Mesendoderm (in vitro differentiated cells): ENCODE data around the gene LRIG2.
"Not testable (repeated sequence)": the region's sequence is repeated elsewhere in the genome, so short reads cannot be mapped to it uniquely, and the experiment has no call there.

Experiments
- DNase-seq: peaks from one replicate; pipeline ENCODE4 v3.0.0; 2013
- H2AK5ac ChIP-seq: 2 replicates; pipeline ENCODE4 v1.6.1; 2013; ENCODE audit warnings: low read length, inconsistent platforms
- H2BK120ac ChIP-seq: 2 replicates; pipeline ENCODE4 v1.6.1; 2013; ENCODE audit warnings: low read depth, mild to moderate bottlenecking, low read length, moderate library complexity, mixed read lengths
- H2BK15ac ChIP-seq: replicated peaks from 2 replicates; pipeline ENCODE4 v1.6.1; 2013; ENCODE audit warnings: low read depth, mild to moderate bottlenecking, moderate library complexity
- H2BK5ac ChIP-seq: 2 replicates; pipeline ENCODE4 v1.6.1; 2013; ENCODE audit warnings: low read length, inconsistent platforms
- H3K18ac ChIP-seq: 2 replicates; pipeline ENCODE4 v1.6.1; 2013; ENCODE audit warnings: mild to moderate bottlenecking, low read length, mixed read lengths
- H3K23ac ChIP-seq: one replicate; pipeline ENCODE4 v1.6.1; 2013; ENCODE audit warnings: low read length
- H3K27ac ChIP-seq: 2 replicates; pipeline ENCODE4 v1.5.1; 2013; ENCODE audit warnings: low read depth, mild to moderate bottlenecking, inconsistent platforms, low read length, moderate library complexity
- H3K27me3 ChIP-seq: 2 replicates; pipeline ENCODE4 v1.6.1; 2013; ENCODE audit warnings: low read length, control low read depth, mild to moderate bottlenecking, inconsistent platforms; ENCODE audit not compliant: insufficient read depth, poor library complexity
- H3K36me3 ChIP-seq: 2 replicates; pipeline ENCODE4 v1.6.1; 2013; ENCODE audit warnings: low read length, inconsistent platforms; ENCODE audit not compliant: control insufficient read depth, insufficient read depth
- H3K4ac ChIP-seq: one replicate; pipeline ENCODE4 v1.6.1; 2013; ENCODE audit warnings: low read depth, mild to moderate bottlenecking, low read length, moderate library complexity
- H3K4me1 ChIP-seq: 2 replicates; pipeline ENCODE4 v1.6.1; 2013; ENCODE audit warnings: low read depth, low read length, inconsistent platforms; ENCODE audit not compliant: control insufficient read depth
- H3K4me2 ChIP-seq: 2 replicates; pipeline ENCODE4 v1.6.1; 2013; ENCODE audit warnings: low read length
- H3K4me3 ChIP-seq: 2 replicates; pipeline ENCODE4 v1.5.1; 2013; ENCODE audit warnings: mild to moderate bottlenecking, low read length
- H3K56ac ChIP-seq: one replicate; pipeline ENCODE4 v1.6.1; 2013; ENCODE audit warnings: low read length
- H3K79me1 ChIP-seq: 2 replicates; pipeline ENCODE4 v1.6.1; 2013; ENCODE audit warnings: low read length, inconsistent platforms
- H3K79me2 ChIP-seq: 2 replicates; pipeline ENCODE4 v1.6.1; 2013; ENCODE audit warnings: mild to moderate bottlenecking, low read length; ENCODE audit not compliant: control insufficient read depth, insufficient read depth
- H3K9ac ChIP-seq: 2 replicates; pipeline ENCODE4 v1.6.1; 2013; ENCODE audit warnings: low read length, inconsistent platforms
- H4K5ac ChIP-seq: one replicate; pipeline ENCODE4 v1.6.1; 2013; ENCODE audit warnings: low read length
- H4K8ac ChIP-seq: one replicate; pipeline ENCODE4 v1.6.1; 2013; ENCODE audit warnings: low read depth, mild to moderate bottlenecking, control low read depth, low read length, moderate library complexity
- WGBS: extraction: QIAGEN DNeasy Blood & Tissue Kit; methylation state at CpG from one replicate; pipeline ENCODE4 v1.1.7; 2013; ENCODE audit warnings: low lambda C conversion rate, missing lambda C conversion rate; ENCODE audit not compliant: insufficient coverage; ENCODE audit errors: extremely low coverage; 5-methylcytosine and 5-hydroxymethylcytosine counted together

Gene LRIG2

DNA sequence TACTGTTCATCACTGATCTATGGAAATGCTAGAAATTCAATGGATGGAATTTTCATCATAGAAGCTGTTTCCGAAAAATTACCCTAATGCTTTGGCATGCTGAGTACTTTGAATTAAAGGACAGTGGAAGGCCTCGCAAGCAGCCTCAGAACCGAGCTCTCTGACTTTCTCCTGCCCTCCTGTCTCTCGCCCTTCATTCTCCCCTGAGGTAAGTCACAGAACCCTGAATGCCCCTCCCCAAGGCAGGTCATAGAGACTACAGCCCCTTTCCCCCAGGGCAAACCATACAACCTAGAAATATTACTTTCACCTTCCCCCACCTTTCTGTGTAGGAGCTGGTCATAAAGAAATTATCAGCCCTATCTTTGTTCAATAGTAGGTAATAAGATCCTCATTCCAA lies 74.8 kb downstream of the LRIG2 start:
- no peak overlapping the region for H4K8ac ChIP-seq
- WGBS = no CpG with 5 or more reads among the region's 4 CpGs
- H3K4me2 ChIP-seq = no peak overlapping the region
- H2BK5ac ChIP-seq = no peak overlapping the region
- peaks cover 6% of the 10 kb centered on the region for H3K4me1 ChIP-seq
- H3K56ac ChIP-seq = no peak overlapping the region
- DNase-seq = peak; percentile 23
- no peak overlapping the region for H3K23ac ChIP-seq
- no peaks in the 10 kb centered on the region for H3K79me2 ChIP-seq
- H3K36me3 ChIP-seq = no peaks in the 10 kb centered on the region
- H4K5ac ChIP-seq = no peak overlapping the region
- H3K9ac ChIP-seq = no peak overlapping the region
- no peak overlapping the region for H3K4ac ChIP-seq
- H2BK15ac ChIP-seq = no peak overlapping the region
- no peak overlapping the region for H3K18ac ChIP-seq
- no peaks in the 10 kb centered on the region for H3K27me3 ChIP-seq
- no peak overlapping the region for H2BK120ac ChIP-seq
- H3K27ac ChIP-seq = no peak overlapping the region
- H3K79me1 ChIP-seq = no peaks in the 10 kb centered on the region
- H3K4me3 ChIP-seq = no peak overlapping the region
- H2AK5ac ChIP-seq = no peak overlapping the region

GRCh38 chr1:113150494-113150893 lies 77.5 kb downstream of the LRIG2 start:
- not testable (repeated sequence) for H3K4me3 ChIP-seq, H3K27ac ChIP-seq
- no CpG with 5 or more reads among the region's 4 CpGs for WGBS

DNA sequence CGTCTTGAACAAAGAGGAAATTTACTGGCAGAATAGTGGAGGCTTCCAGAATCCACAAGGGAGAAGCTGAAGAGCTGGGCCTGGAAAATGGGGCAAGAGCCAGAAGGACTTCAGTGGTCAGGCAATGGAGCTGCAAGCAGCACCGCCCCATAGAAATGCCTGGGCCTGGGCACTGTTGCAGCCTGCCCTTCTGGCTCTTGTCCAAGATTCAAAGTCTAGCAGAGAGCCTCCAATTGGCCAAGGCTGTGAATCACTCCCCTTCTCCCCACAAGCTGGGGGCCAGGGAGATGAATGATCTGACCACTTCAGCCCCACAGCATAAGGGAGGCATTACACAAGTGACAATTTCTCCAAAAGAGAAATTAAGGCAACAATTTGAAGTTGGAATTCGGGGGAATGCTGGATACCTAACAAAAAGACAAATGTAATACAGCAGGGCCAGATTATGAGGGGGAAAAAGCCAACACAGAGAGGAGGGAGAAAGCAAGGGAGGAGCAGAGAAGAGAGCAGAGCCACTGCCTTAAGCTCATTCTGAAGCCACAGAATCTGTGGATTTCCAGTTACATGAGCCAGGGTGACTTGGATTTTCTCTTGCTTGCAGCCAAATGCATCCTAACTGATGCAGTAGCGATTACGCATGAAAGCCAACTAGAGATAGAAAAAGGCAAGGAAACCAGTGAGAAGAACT lies 80.3 kb downstream of the LRIG2 start:
- Histone ChIP-seq H3K4me1 (peaks cover 2% of the 10 kb centered on the region), H3K27ac (no peak overlapping the region), H3K9ac (no peak overlapping the region), H3K36me3 (no peaks in the 10 kb centered on the region), H3K56ac (no peak overlapping the region), H2BK120ac (no peak overlapping the region), H3K27me3 (no peaks in the 10 kb centered on the region), H3K23ac (no peak overlapping the region), H3K79me2 (no peaks in the 10 kb centered on the region), H3K79me1 (no peaks in the 10 kb centered on the region), H2BK15ac (no peak overlapping the region), H2BK5ac (no peak overlapping the region), H3K18ac (no peak overlapping the region), H4K8ac (no peak overlapping the region), H3K4me2 (no peak overlapping the region), H3K4ac (peak overlapping the region; percentile 73), H4K5ac (no peak overlapping the region), H2AK5ac (no peak overlapping the region), H3K4me3 (no peak overlapping the region)
- no CpG with 5 or more reads among the region's 5 CpGs for WGBS
- no peak for DNase-seq

More at GRCh38 chr1:113150494-113150893, 77.5 kb downstream of the LRIG2 start:
- not testable (repeated sequence) for H3K79me2 ChIP-seq, H2BK15ac ChIP-seq, H2AK5ac ChIP-seq, H4K8ac ChIP-seq, H3K4me1 ChIP-seq, H3K79me1 ChIP-seq, H2BK120ac ChIP-seq, H3K36me3 ChIP-seq, H3K9ac ChIP-seq, H2BK5ac ChIP-seq, H3K4me2 ChIP-seq, DNase-seq, H3K56ac ChIP-seq, H4K5ac ChIP-seq, H3K4ac ChIP-seq, H3K23ac ChIP-seq, H3K27me3 ChIP-seq, H3K18ac ChIP-seq

- no peak overlapping the region for H3K18ac ChIP-seq
- H2BK15ac ChIP-seq = no peak overlapping the region
- no peaks in the 10 kb centered on the region for H3K4me1 ChIP-seq
- H4K5ac ChIP-seq = no peak overlapping the region
- H3K27me3 ChIP-seq = no peaks in the 10 kb centered on the region
- no CpG with 5 or more reads among the region's 1 CpG for WGBS
- no peak overlapping the region for H3K4me3 ChIP-seq
- no peaks in the 10 kb centered on the region for H3K79me2 ChIP-seq
- H2BK5ac ChIP-seq = no peak overlapping the region
- no peak for DNase-seq
- H3K56ac ChIP-seq = no peak overlapping the region
- H3K4me2 ChIP-seq = no peak overlapping the region
- no peak overlapping the region for H3K9ac ChIP-seq
- H3K4ac ChIP-seq = no peak overlapping the region
- no peak overlapping the region for H2AK5ac ChIP-seq
- no peak overlapping the region for H2BK120ac ChIP-seq
- no peak overlapping the region for H3K27ac ChIP-seq
- no peaks in the 10 kb centered on the region for H3K79me1 ChIP-seq
- H4K8ac ChIP-seq = no peak overlapping the region
- no peak overlapping the region for H3K23ac ChIP-seq
- no peaks in the 10 kb centered on the region for H3K36me3 ChIP-seq
These were observed 83.4 kb downstream of the LRIG2 start for GRCh38 chr1:113156368-113156767.

GRCh38 chr1:113158743-113159142 lies 85.7 kb downstream of the LRIG2 start:
- not testable (repeated sequence) for DNase-seq, H4K8ac ChIP-seq, H3K27ac ChIP-seq, H3K4me1 ChIP-seq, H3K18ac ChIP-seq, H3K27me3 ChIP-seq, H2BK5ac ChIP-seq, H3K4ac ChIP-seq, H3K4me2 ChIP-seq, H3K79me1 ChIP-seq, H3K36me3 ChIP-seq, H2BK15ac ChIP-seq, H2AK5ac ChIP-seq, H3K56ac ChIP-seq, H3K4me3 ChIP-seq, H2BK120ac ChIP-seq, H4K5ac ChIP-seq, H3K23ac ChIP-seq, H3K79me2 ChIP-seq, H3K9ac ChIP-seq
- WGBS = no CpG with 5 or more reads among the region's 6 CpGs

- H3K36me3 ChIP-seq = no peaks in the 10 kb centered on the region
- no peak overlapping the region for H4K5ac ChIP-seq
- no peaks in the 10 kb centered on the region for H3K4me1 ChIP-seq
- H3K18ac ChIP-seq = no peak overlapping the region
- H2BK120ac ChIP-seq = no peak overlapping the region
- no peak overlapping the region for H3K4me3 ChIP-seq
- no peak overlapping the region for H3K23ac ChIP-seq
- H4K8ac ChIP-seq = no peak overlapping the region
- no peak overlapping the region for H2BK15ac ChIP-seq
- no peak for DNase-seq
- H2BK5ac ChIP-seq = no peak overlapping the region
- no peak overlapping the region for H3K27ac ChIP-seq
- H3K79me1 ChIP-seq = no peaks in the 10 kb centered on the region
- H2AK5ac ChIP-seq = no peak overlapping the region
- WGBS = no CpG with 5 or more reads among the region's 5 CpGs
- H3K27me3 ChIP-seq = no peaks in the 10 kb centered on the region
- H3K56ac ChIP-seq = no peak overlapping the region
- no peak overlapping the region for H3K4ac ChIP-seq
- no peak overlapping the region for H3K4me2 ChIP-seq
- H3K79me2 ChIP-seq = no peaks in the 10 kb centered on the region
- no peak overlapping the region for H3K9ac ChIP-seq
These were observed 93.5 kb downstream of the LRIG2 start for GRCh38 chr1:113166473-113166872.
